ENCODE results near the gene UBAC2. TPM values are rescaled to one million over a fixed set of nuclear protein-coding genes. Genes with fewer than 3 reads are reported as not detected.

The UBAC2 gene
- total RNA-seq: 51.3 TPM

- Histone ChIP-seq H3K27me3 (ENCODE audit: insufficient read depth, low read length) (no peaks in the 10 kb centered on the region), H3K9me3 (ENCODE audit: low read depth, low read length) (no peaks in the 10 kb centered on the region), H3K4me3 (ENCODE audit: low read length) (peak within 1 kb of the TSS; percentile 93), H3K4me1 (ENCODE audit: insufficient read depth, low read length) (peaks cover 51% of the 10 kb centered on the region)
These were observed at the start of gene UBAC2 for GRCh38 chr13:99200432-99201167. Gene UBAC2 (plus strand): TSS chr13:99200854. CDS start chr13:99200909, 55 bp downstream.

- no peaks in the 10 kb centered on the region for H3K4me1 ChIP-seq (ENCODE audit: insufficient read depth, low read length)
- H3K27me3 ChIP-seq (ENCODE audit: insufficient read depth, low read length): peaks cover 93% of the 10 kb centered on the region
- no peak overlapping the region for H3K4me3 ChIP-seq (ENCODE audit: low read length)
- H3K9me3 ChIP-seq (ENCODE audit: low read depth, low read length): no peaks in the 10 kb centered on the region
These were observed 49.1 kb upstream of the UBAC2 start for GRCh38 chr13:99151516-99151915.

- Histone ChIP-seq H3K4me3 (ENCODE audit: low read length) (no peak overlapping the region), H3K9me3 (ENCODE audit: low read depth, low read length) (no peaks in the 10 kb centered on the region), H3K27me3 (ENCODE audit: insufficient read depth, low read length) (peaks cover 92% of the 10 kb centered on the region), H3K4me1 (ENCODE audit: insufficient read depth, low read length) (no peaks in the 10 kb centered on the region)
These were observed 47.4 kb upstream of the UBAC2 start for GRCh38 chr13:99153219-99153618.

- peaks cover 91% of the 10 kb centered on the region for H3K27me3 ChIP-seq (ENCODE audit: insufficient read depth, low read length)
- no peak overlapping the region for H3K4me3 ChIP-seq (ENCODE audit: low read length)
- H3K4me1 ChIP-seq (ENCODE audit: insufficient read depth, low read length): no peaks in the 10 kb centered on the region
- H3K9me3 ChIP-seq (ENCODE audit: low read depth, low read length): no peaks in the 10 kb centered on the region
These were observed 46.6 kb upstream of the UBAC2 start for GRCh38 chr13:99154064-99154463.

GRCh38 chr13:99155821-99156220 is 44.8 kb upstream of the UBAC2 start:
- no peaks in the 10 kb centered on the region for H3K4me1 ChIP-seq (ENCODE audit: insufficient read depth, low read length)
- no peaks in the 10 kb centered on the region for H3K9me3 ChIP-seq (ENCODE audit: low read depth, low read length)
- peaks cover 91% of the 10 kb centered on the region for H3K27me3 ChIP-seq (ENCODE audit: insufficient read depth, low read length)
- H3K4me3 ChIP-seq (ENCODE audit: low read length): no peak overlapping the region

- no peak overlapping the region for H3K4me3 ChIP-seq (ENCODE audit: low read length)
- no peaks in the 10 kb centered on the region for H3K9me3 ChIP-seq (ENCODE audit: low read depth, low read length)
- H3K4me1 ChIP-seq (ENCODE audit: insufficient read depth, low read length): no peaks in the 10 kb centered on the region
- peaks cover 91% of the 10 kb centered on the region for H3K27me3 ChIP-seq (ENCODE audit: insufficient read depth, low read length)
These were observed 43.6 kb upstream of the UBAC2 start for GRCh38 chr13:99157046-99157445.

GRCh38 chr13:99158846-99159245 is 41.8 kb upstream of the UBAC2 start:
- no peaks in the 10 kb centered on the region for H3K9me3 ChIP-seq (ENCODE audit: low read depth, low read length)
- no peaks in the 10 kb centered on the region for H3K4me1 ChIP-seq (ENCODE audit: insufficient read depth, low read length)
- H3K27me3 ChIP-seq (ENCODE audit: insufficient read depth, low read length): peaks cover 88% of the 10 kb centered on the region
- no peak overlapping the region for H3K4me3 ChIP-seq (ENCODE audit: low read length)

GRCh38 chr13:99159331-99160061 is 41.2 kb upstream of the UBAC2 start:
- no peak overlapping the region for H3K4me3 ChIP-seq (ENCODE audit: low read length)
- peaks cover 90% of the 10 kb centered on the region for H3K27me3 ChIP-seq (ENCODE audit: insufficient read depth, low read length)

GRCh38 chr13:99160415-99160814 is 40.2 kb upstream of the UBAC2 start:
- H3K27me3 ChIP-seq (ENCODE audit: insufficient read depth, low read length): peaks cover 92% of the 10 kb centered on the region
- H3K9me3 ChIP-seq (ENCODE audit: low read depth, low read length): no peaks in the 10 kb centered on the region
- no peaks in the 10 kb centered on the region for H3K4me1 ChIP-seq (ENCODE audit: insufficient read depth, low read length)
- H3K4me3 ChIP-seq (ENCODE audit: low read length): no peak overlapping the region

More at GRCh38 chr13:99159331-99160061, 41.2 kb upstream of the UBAC2 start:
- Histone ChIP-seq H3K9me3 (ENCODE audit: low read depth, low read length) (no peaks in the 10 kb centered on the region), H3K4me1 (ENCODE audit: insufficient read depth, low read length) (no peaks in the 10 kb centered on the region)

GRCh38 chr13:99161512-99161911 is 39.1 kb upstream of the UBAC2 start:
- Histone ChIP-seq H3K27me3 (ENCODE audit: insufficient read depth, low read length) (peaks cover 92% of the 10 kb centered on the region), H3K4me1 (ENCODE audit: insufficient read depth, low read length) (no peaks in the 10 kb centered on the region), H3K4me3 (ENCODE audit: low read length) (no peak overlapping the region), H3K9me3 (ENCODE audit: low read depth, low read length) (no peaks in the 10 kb centered on the region)

GRCh38 chr13:99162567-99163361 is 37.9 kb upstream of the UBAC2 start:
- Histone ChIP-seq H3K27me3 (ENCODE audit: insufficient read depth, low read length) (peaks cover 79% of the 10 kb centered on the region), H3K9me3 (ENCODE audit: low read depth, low read length) (no peaks in the 10 kb centered on the region), H3K4me1 (ENCODE audit: insufficient read depth, low read length) (no peaks in the 10 kb centered on the region), H3K4me3 (ENCODE audit: low read length) (no peak overlapping the region)

- Histone ChIP-seq H3K27me3 (ENCODE audit: insufficient read depth, low read length) (peaks cover 72% of the 10 kb centered on the region), H3K4me3 (ENCODE audit: low read length) (no peak overlapping the region), H3K9me3 (ENCODE audit: low read depth, low read length) (no peaks in the 10 kb centered on the region), H3K4me1 (ENCODE audit: insufficient read depth, low read length) (no peaks in the 10 kb centered on the region)
These were observed 36.4 kb upstream of the UBAC2 start for GRCh38 chr13:99164226-99164625.

- Histone ChIP-seq H3K4me1 (ENCODE audit: insufficient read depth, low read length) (no peaks in the 10 kb centered on the region), H3K9me3 (ENCODE audit: low read depth, low read length) (no peaks in the 10 kb centered on the region), H3K4me3 (ENCODE audit: low read length) (no peak overlapping the region), H3K27me3 (ENCODE audit: insufficient read depth, low read length) (peaks cover 55% of the 10 kb centered on the region)
These were observed 34.7 kb upstream of the UBAC2 start for GRCh38 chr13:99165753-99166587.

GRCh38 chr13:99172951-99173350 is 27.7 kb upstream of the UBAC2 start:
- Histone ChIP-seq H3K27me3 (ENCODE audit: insufficient read depth, low read length) (peaks cover 31% of the 10 kb centered on the region), H3K4me1 (ENCODE audit: insufficient read depth, low read length) (peaks cover 14% of the 10 kb centered on the region), H3K4me3 (ENCODE audit: low read length) (no peak overlapping the region)

More at GRCh38 chr13:99172951-99173350, 27.7 kb upstream of the UBAC2 start:
- H3K9me3 ChIP-seq (ENCODE audit: low read depth, low read length): no peaks in the 10 kb centered on the region

Data from mononuclear cell (primary cell).